Activated CD4-positive, alpha-beta memory T cell treated with anti-CD3 and anti-CD28 coated beads, Interleukin-2, amount 10 ng/mL, durations not matched to agents 7 days and 5 days (primary cell): ENCODE data around the gene GPC3. TPM values are rescaled to one million over a fixed set of nuclear protein-coding genes. Genes with fewer than 3 reads are reported as not detected.
"Not testable (repeated sequence)": the region's sequence is repeated elsewhere in the genome, so short reads cannot be mapped to it uniquely, and the experiment has no call there.

Experiments used
- CTCF ChIA-PET: fragments of 350-600 bp; sonication (Branson Sonifier 250); formaldehyde crosslinking; loops from one replicate; lab custom pipeline; 2021; ENCODE audit warnings: antibody characterized with exemption, inconsistent platforms; lab: Charles Lee
- POLR2A ChIA-PET: fragments of 350-600 bp; sonication (Branson Sonifier 250); formaldehyde crosslinking; loops from one replicate; lab custom pipeline; 2021; ENCODE audit warnings: antibody characterized with exemption; lab: Charles Lee
- DNase-seq: peaks from one replicate; pipeline ENCODE4 v3.0.0-alpha.2; 2020
- H3K27ac Mint-ChIP-seq: one replicate; pipeline ENCODE4 v1.8.0; 2021; ENCODE audit warnings: mild to moderate bottlenecking, mixed read lengths
- H3K27me3 Mint-ChIP-seq: one replicate; pipeline ENCODE4 v1.8.0; 2021; ENCODE audit warnings: mixed read lengths
- H3K36me3 Mint-ChIP-seq: one replicate; pipeline ENCODE4 v1.8.0; 2021; ENCODE audit warnings: low read depth, mixed read lengths
- H3K4me1 Mint-ChIP-seq: one replicate; pipeline ENCODE4 v1.8.0; 2021; ENCODE audit warnings: mixed read lengths
- H3K4me3 Mint-ChIP-seq: one replicate; pipeline ENCODE4 v1.8.0; 2021; ENCODE audit warnings: mild to moderate bottlenecking, mixed read lengths
- H3K9me3 Mint-ChIP-seq: one replicate; pipeline ENCODE4 v1.8.0; 2021; ENCODE audit warnings: mixed read lengths
- total RNA-seq, 2 experiments: library from RNA; stranded (reverse); gene quantifications; one replicate each; pipeline ENCODE4 v1.2.3, GENCODE V29; 2021

The GPC3 gene
- total RNA-seq, 2 experiments from 2014 or later = 0.08 to 0.13 TPM

- no peak overlapping the region for H3K4me3 Mint-ChIP-seq
- H3K36me3 Mint-ChIP-seq = no peaks in the 10 kb centered on the region
- no peak for DNase-seq
- no peak overlapping the region for H3K27ac Mint-ChIP-seq
- no peaks in the 10 kb centered on the region for H3K9me3 Mint-ChIP-seq
- no peaks in the 10 kb centered on the region for H3K27me3 Mint-ChIP-seq
- ChIA-PET POLR2A (no interaction called here), CTCF (no interaction called here)
- no peaks in the 10 kb centered on the region for H3K4me1 Mint-ChIP-seq
Observed at GRCh38 chrX:133909888-133910287, 75.5 kb downstream of the GPC3 start.

DNA sequence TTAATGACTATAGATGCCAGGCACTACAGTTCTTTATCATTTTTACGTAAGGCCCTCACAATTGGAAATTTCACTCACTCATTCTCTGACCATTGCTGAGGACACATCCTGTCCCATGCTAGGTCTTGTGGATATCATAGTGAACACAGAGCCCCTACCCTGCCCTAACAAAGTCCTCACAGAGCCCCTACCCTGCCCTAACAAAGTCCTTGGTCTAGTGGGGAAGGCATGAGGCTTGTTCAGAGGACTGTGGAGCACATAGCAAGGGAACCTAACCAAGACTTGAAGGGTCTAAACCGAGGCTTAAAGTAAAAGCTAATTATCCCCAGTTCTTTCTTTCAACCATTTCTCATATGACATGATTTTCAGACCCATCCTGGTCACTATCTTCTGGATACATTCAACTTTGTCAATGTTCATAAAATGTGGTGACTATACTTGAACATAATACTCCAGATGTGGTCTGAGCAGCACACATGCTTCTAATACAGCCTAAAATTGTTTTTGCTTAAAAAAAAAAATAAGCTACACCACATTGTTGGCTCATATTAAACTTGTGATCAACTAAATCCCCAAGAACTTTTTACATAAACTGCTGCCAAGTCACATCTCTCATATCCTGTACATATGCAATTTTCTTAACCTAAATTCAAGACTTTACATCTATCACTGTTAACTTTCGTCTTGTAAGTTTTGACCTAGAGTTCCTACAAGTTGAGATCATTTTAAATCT is 77.0 kb downstream of the GPC3 start:
- DNase-seq = no peak
- CTCF ChIA-PET = no interaction called here

GRCh38 chrX:133907606-133908005 is 77.8 kb downstream of the GPC3 start:
- ChIA-PET CTCF (no interaction called here), POLR2A (no interaction called here)

More for the DNA sequence above, 77.0 kb downstream of the GPC3 start:
- Mint-ChIP-seq H3K36me3 (no peaks in the 10 kb centered on the region), H3K9me3 (no peaks in the 10 kb centered on the region), H3K4me3 (no peak overlapping the region), H3K27me3 (no peaks in the 10 kb centered on the region), H3K4me1 (no peaks in the 10 kb centered on the region), H3K27ac (no peak overlapping the region)
- POLR2A ChIA-PET = no interaction called here

GRCh38 chrX:133905305-133905704 is 80.1 kb downstream of the GPC3 start:
- no peaks in the 10 kb centered on the region for H3K36me3 Mint-ChIP-seq
- H3K9me3 Mint-ChIP-seq = no peaks in the 10 kb centered on the region
- no peak for DNase-seq
- ChIA-PET POLR2A (no interaction called here), CTCF (no interaction called here)
- H3K4me1 Mint-ChIP-seq = no peaks in the 10 kb centered on the region
- H3K27me3 Mint-ChIP-seq = no peaks in the 10 kb centered on the region
- no peak overlapping the region for H3K4me3 Mint-ChIP-seq
- H3K27ac Mint-ChIP-seq = no peak overlapping the region

More at GRCh38 chrX:133907606-133908005, 77.8 kb downstream of the GPC3 start:
- no peak overlapping the region for H3K27ac Mint-ChIP-seq
- DNase-seq = no peak
- no peak overlapping the region for H3K4me3 Mint-ChIP-seq
- no peaks in the 10 kb centered on the region for H3K27me3 Mint-ChIP-seq
- H3K9me3 Mint-ChIP-seq = no peaks in the 10 kb centered on the region
- H3K36me3 Mint-ChIP-seq = no peaks in the 10 kb centered on the region
- H3K4me1 Mint-ChIP-seq = no peaks in the 10 kb centered on the region

DNA sequence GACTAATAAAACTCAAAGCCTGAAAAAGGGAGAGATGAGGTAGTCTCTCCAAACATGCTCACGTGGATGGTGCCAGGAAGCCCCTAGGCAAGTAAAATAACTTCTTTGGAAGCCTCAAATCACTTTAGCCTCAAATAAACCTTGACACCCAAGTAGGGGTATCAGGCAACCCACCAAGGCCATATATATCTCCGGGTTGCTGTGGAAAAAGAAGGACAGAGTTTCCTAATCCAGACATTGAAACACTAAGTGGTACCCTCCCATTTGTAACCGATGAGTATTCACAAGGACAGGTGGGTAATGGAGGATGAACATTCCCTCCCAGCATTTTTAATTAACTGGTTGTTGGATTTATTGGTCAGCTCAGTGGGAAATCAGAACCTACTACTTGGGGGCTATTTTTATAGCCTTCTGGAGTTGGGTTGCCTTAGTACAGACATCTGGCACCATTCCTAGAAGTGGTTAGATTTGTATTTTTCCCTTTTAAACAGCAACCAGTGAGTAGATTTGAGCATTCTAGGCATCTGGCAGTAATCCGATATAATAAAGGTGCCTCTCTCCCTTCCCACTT is 87.7 kb downstream of the GPC3 start:
- no peak for DNase-seq
- Mint-ChIP-seq H3K9me3 (no peaks in the 10 kb centered on the region), H3K4me1 (no peaks in the 10 kb centered on the region), H3K27me3 (no peaks in the 10 kb centered on the region), H3K36me3 (no peaks in the 10 kb centered on the region), H3K4me3 (no peak overlapping the region), H3K27ac (no peak overlapping the region)
- POLR2A ChIA-PET = no interaction called here
- CTCF ChIA-PET = no interaction called here

GRCh38 chrX:133892337-133892736 is 93.1 kb downstream of the GPC3 start:
- Mint-ChIP-seq H3K27ac (no peak overlapping the region), H3K36me3 (no peaks in the 10 kb centered on the region), H3K9me3 (no peaks in the 10 kb centered on the region), H3K4me3 (no peak overlapping the region), H3K27me3 (no peaks in the 10 kb centered on the region), H3K4me1 (no peaks in the 10 kb centered on the region)
- POLR2A ChIA-PET = no interaction called here
- CTCF ChIA-PET = interaction anchor here (0.6 kb wide), 1 partner anchor 67 kb away, joined by 5 read pairs; no protein-coding TSS in a partner anchor
- DNase-seq = no peak

DNA sequence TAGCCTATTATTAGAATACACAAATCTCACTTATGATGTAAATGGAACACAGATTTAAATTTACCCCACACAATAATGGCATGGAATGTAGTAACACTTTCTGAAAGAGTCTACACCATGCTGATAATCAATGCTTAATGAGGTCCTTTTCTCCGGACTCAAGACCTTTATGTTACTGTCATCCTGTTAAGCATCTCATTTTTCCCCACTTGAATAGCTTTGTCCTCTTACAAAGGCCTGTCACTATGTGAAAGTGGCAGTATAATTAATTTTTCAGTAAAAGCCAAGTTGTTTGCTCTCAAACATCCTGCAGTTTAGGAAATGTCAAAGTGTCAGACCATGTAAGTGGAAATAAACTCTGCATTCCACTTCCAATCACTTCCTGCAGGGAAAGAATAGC is 96.4 kb downstream of the GPC3 start:
- Mint-ChIP-seq H3K4me3 (no peak overlapping the region), H3K27me3 (no peaks in the 10 kb centered on the region), H3K36me3 (no peaks in the 10 kb centered on the region), H3K4me1 (no peaks in the 10 kb centered on the region), H3K27ac (no peak overlapping the region), H3K9me3 (no peaks in the 10 kb centered on the region)
- POLR2A ChIA-PET = no interaction called here
- no peak for DNase-seq
- CTCF ChIA-PET = no interaction called here

- H3K27me3 Mint-ChIP-seq, H3K4me3 Mint-ChIP-seq, H3K4me1 Mint-ChIP-seq, H3K9me3 Mint-ChIP-seq, H3K27ac Mint-ChIP-seq, DNase-seq, CTCF ChIA-PET, H3K36me3 Mint-ChIP-seq, POLR2A ChIA-PET: not testable (repeated sequence)
Observed at GRCh38 chrX:133888084-133888483, 97.3 kb downstream of the GPC3 start.

GRCh38 chrX:133884430-133885394 is 100.7 kb downstream of the GPC3 start:
- Mint-ChIP-seq H3K27me3 (peaks cover 2% of the 10 kb centered on the region), H3K9me3 (no peaks in the 10 kb centered on the region), H3K4me1 (no peaks in the 10 kb centered on the region), H3K4me3 (no peak overlapping the region), H3K36me3 (no peaks in the 10 kb centered on the region), H3K27ac (no peak overlapping the region)
- DNase-seq = no peak
- POLR2A ChIA-PET = no interaction called here
- CTCF ChIA-PET = no interaction called here

DNA sequence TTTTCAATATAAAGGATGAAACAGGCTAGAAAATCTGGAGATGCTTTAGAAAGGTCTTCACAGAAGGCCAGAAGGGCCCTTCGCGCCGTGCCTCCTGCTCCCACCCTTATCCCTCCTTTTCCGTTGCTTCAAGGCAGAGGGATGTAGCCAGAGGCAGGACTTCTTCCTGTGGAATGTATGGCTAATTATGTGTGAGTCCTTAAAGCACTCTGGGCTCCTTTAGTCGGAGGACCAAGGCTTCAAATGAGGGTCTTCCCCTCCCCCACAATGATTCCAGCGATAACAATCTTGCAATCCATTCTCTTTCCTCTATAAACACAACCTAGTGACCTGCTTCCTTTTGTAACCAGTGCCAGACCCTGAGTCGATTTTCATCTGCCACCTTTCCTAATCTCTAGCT is 103.5 kb downstream of the GPC3 start:
- CTCF ChIA-PET = no interaction called here
- H3K36me3 Mint-ChIP-seq = no peaks in the 10 kb centered on the region

DNA sequence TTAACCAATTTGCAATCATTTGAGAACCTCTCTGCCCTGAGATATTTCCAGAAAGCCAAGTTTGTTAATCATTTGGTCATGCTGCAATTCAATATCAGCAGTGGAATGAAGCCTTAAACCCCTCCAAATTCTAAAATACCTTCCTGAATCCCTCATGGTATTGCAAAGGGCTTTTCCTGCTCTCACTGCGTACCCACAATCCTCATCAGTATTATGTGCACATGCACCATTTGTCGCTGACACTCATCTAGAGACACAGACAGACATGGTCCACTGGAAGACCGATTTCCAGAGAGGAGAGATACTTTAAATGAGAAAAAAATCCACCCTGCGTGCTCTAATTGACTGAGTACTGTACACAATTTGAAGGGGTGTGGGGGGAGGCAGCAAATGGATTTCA is 104.4 kb downstream of the GPC3 start:
- Mint-ChIP-seq H3K36me3 (no peaks in the 10 kb centered on the region), H3K27me3 (peaks cover 2% of the 10 kb centered on the region), H3K9me3 (no peaks in the 10 kb centered on the region), H3K4me3 (no peak overlapping the region), H3K27ac (no peak overlapping the region), H3K4me1 (no peaks in the 10 kb centered on the region)
- CTCF ChIA-PET = no interaction called here
- DNase-seq = no peak
- POLR2A ChIA-PET = no interaction called here

More for the DNA sequence above, 103.5 kb downstream of the GPC3 start:
- Mint-ChIP-seq H3K4me3 (no peak overlapping the region), H3K4me1 (no peaks in the 10 kb centered on the region), H3K27me3 (peaks cover 2% of the 10 kb centered on the region), H3K27ac (no peak overlapping the region), H3K9me3 (no peaks in the 10 kb centered on the region)
- POLR2A ChIA-PET = no interaction called here
- no peak for DNase-seq

- ChIA-PET POLR2A (no interaction called here), CTCF (no interaction called here)
- Mint-ChIP-seq H3K27ac (no peak overlapping the region), H3K4me1 (no peaks in the 10 kb centered on the region), H3K36me3 (no peaks in the 10 kb centered on the region), H3K4me3 (no peak overlapping the region), H3K9me3 (no peaks in the 10 kb centered on the region), H3K27me3 (peaks cover 2% of the 10 kb centered on the region)
- DNase-seq = no peak
Observed at GRCh38 chrX:133880032-133880443, 105.4 kb downstream of the GPC3 start.

DNA sequence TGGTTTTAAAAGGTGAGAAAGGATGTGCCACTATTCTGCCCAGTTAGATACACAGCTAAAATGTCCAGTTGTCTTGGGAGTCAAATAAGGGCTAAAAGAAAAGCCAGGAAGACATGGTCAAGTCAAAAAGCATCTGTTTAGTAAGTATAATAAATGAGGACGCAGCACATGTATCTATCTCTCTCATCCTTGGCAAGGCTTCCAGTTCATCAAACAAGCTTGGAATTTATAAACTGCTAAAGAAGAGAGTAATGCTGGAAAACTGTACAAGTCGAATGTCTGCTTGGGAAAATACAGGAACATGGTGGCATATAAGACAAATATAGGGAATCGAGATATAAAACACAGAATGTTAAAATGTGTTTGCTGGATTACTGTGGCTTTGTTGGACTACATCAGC is 106.7 kb downstream of the GPC3 start:
- Mint-ChIP-seq H3K4me1 (no peaks in the 10 kb centered on the region), H3K27me3 (peaks cover 2% of the 10 kb centered on the region), H3K36me3 (no peaks in the 10 kb centered on the region), H3K4me3 (no peak overlapping the region), H3K9me3 (no peaks in the 10 kb centered on the region), H3K27ac (no peak overlapping the region)
- no peak for DNase-seq
- ChIA-PET CTCF (no interaction called here), POLR2A (no interaction called here)
